Activated T-helper 17 cell treated with anti-CD3 and anti-CD28 coated beads, Interleukin-2, amount 50 U/mL, for 72 hours (primary cell): ENCODE results near the gene SHROOM2. TPM values are rescaled to one million over a fixed set of nuclear protein-coding genes. Genes with fewer than 3 reads are reported as not detected.

Experiments used
- ATAC-seq: fragments of 150-1000 bp; cut with Tn5 transposase; replicated peaks from 2 replicates; pipeline ENCODE4 v1.10.0; 2021; ENCODE audit warnings: mild to moderate bottlenecking, moderate library complexity
- H3K27ac Mint-ChIP-seq: one replicate; pipeline ENCODE4 v1.8.0; 2022; ENCODE audit warnings: mixed read lengths
- H3K27me3 Mint-ChIP-seq: one replicate; pipeline ENCODE4 v1.8.0; 2022; ENCODE audit warnings: mixed read lengths
- H3K36me3 Mint-ChIP-seq: one replicate; pipeline ENCODE4 v1.8.0; 2022; ENCODE audit warnings: low read depth, mild to moderate bottlenecking, mixed read lengths
- H3K4me1 Mint-ChIP-seq: one replicate; pipeline ENCODE4 v1.8.0; 2022; ENCODE audit warnings: mixed read lengths
- H3K4me3 Mint-ChIP-seq: one replicate; pipeline ENCODE4 v1.8.0; 2022; ENCODE audit warnings: mild to moderate bottlenecking, mixed read lengths
- H3K9me3 Mint-ChIP-seq: one replicate; pipeline ENCODE4 v1.8.0; 2022; ENCODE audit warnings: mixed read lengths
- total RNA-seq, 2 donors: library from RNA; stranded (reverse); gene quantifications; one replicate each; pipeline ENCODE4 v1.2.3, GENCODE V29; 2022

Gene SHROOM2
- total RNA-seq, 2 donors from 2014 or later: not detected

- Mint-ChIP-seq H3K9me3 (no peaks in the 10 kb centered on the region), H3K36me3 (no peaks in the 10 kb centered on the region), H3K27ac (no peak overlapping the region), H3K4me1 (no peaks in the 10 kb centered on the region), H3K27me3 (peaks cover 15% of the 10 kb centered on the region), H3K4me3 (no peak overlapping the region)
- ATAC-seq: no peak
These were observed 92.1 kb downstream of the SHROOM2 start for GRCh38 chrX:9878146-9878820.

GRCh38 chrX:9880237-9880636, 94.0 kb downstream of the SHROOM2 start:
- no peaks in the 10 kb centered on the region for H3K9me3 Mint-ChIP-seq
- no peak overlapping the region for H3K4me3 Mint-ChIP-seq
- H3K4me1 Mint-ChIP-seq: no peaks in the 10 kb centered on the region
- H3K27ac Mint-ChIP-seq: no peak overlapping the region
- no peaks in the 10 kb centered on the region for H3K36me3 Mint-ChIP-seq
- H3K27me3 Mint-ChIP-seq: peaks cover 11% of the 10 kb centered on the region
- no peak for ATAC-seq

GRCh38 chrX:9880870-9881269, 94.6 kb downstream of the SHROOM2 start:
- Mint-ChIP-seq H3K9me3 (no peaks in the 10 kb centered on the region), H3K27ac (no peak overlapping the region), H3K36me3 (no peaks in the 10 kb centered on the region), H3K27me3 (peaks cover 7% of the 10 kb centered on the region), H3K4me3 (no peak overlapping the region), H3K4me1 (no peaks in the 10 kb centered on the region)
- ATAC-seq: no peak

GRCh38 chrX:9882669-9883446, 96.6 kb downstream of the SHROOM2 start:
- Mint-ChIP-seq H3K9me3 (no peaks in the 10 kb centered on the region), H3K27ac (no peak overlapping the region), H3K36me3 (no peaks in the 10 kb centered on the region), H3K4me3 (no peak overlapping the region), H3K4me1 (no peaks in the 10 kb centered on the region), H3K27me3 (peaks cover 9% of the 10 kb centered on the region)
- ATAC-seq: no peak

- no peak overlapping the region for H3K4me3 Mint-ChIP-seq
- no peaks in the 10 kb centered on the region for H3K9me3 Mint-ChIP-seq
- no peak for ATAC-seq
- H3K36me3 Mint-ChIP-seq: no peaks in the 10 kb centered on the region
- no peaks in the 10 kb centered on the region for H3K4me1 Mint-ChIP-seq
- peaks cover 12% of the 10 kb centered on the region for H3K27me3 Mint-ChIP-seq
- no peak overlapping the region for H3K27ac Mint-ChIP-seq
These were observed 98.0 kb downstream of the SHROOM2 start for GRCh38 chrX:9884031-9884779.

GRCh38 chrX:9885150-9885549, 98.9 kb downstream of the SHROOM2 start:
- H3K27me3 Mint-ChIP-seq: peaks cover 12% of the 10 kb centered on the region
- H3K4me3 Mint-ChIP-seq: no peak overlapping the region
- ATAC-seq: peak; percentile 78
- no peaks in the 10 kb centered on the region for H3K36me3 Mint-ChIP-seq
- H3K9me3 Mint-ChIP-seq: no peaks in the 10 kb centered on the region
- no peaks in the 10 kb centered on the region for H3K4me1 Mint-ChIP-seq
- no peak overlapping the region for H3K27ac Mint-ChIP-seq

GRCh38 chrX:9887659-9888297, 101.5 kb downstream of the SHROOM2 start:
- no peak overlapping the region for H3K27ac Mint-ChIP-seq
- H3K9me3 Mint-ChIP-seq: no peaks in the 10 kb centered on the region
- no peak for ATAC-seq
- H3K27me3 Mint-ChIP-seq: peaks cover 13% of the 10 kb centered on the region
- no peaks in the 10 kb centered on the region for H3K36me3 Mint-ChIP-seq
- H3K4me1 Mint-ChIP-seq: no peaks in the 10 kb centered on the region
- H3K4me3 Mint-ChIP-seq: no peak overlapping the region

- no peak overlapping the region for H3K4me3 Mint-ChIP-seq
- no peaks in the 10 kb centered on the region for H3K36me3 Mint-ChIP-seq
- no peak overlapping the region for H3K27ac Mint-ChIP-seq
- peaks cover 13% of the 10 kb centered on the region for H3K27me3 Mint-ChIP-seq
- no peaks in the 10 kb centered on the region for H3K9me3 Mint-ChIP-seq
- no peak for ATAC-seq
- no peaks in the 10 kb centered on the region for H3K4me1 Mint-ChIP-seq
These were observed 102.8 kb downstream of the SHROOM2 start for GRCh38 chrX:9888953-9889470.

- Mint-ChIP-seq H3K4me3 (no peak overlapping the region), H3K9me3 (no peaks in the 10 kb centered on the region), H3K36me3 (no peaks in the 10 kb centered on the region), H3K27me3 (peaks cover 13% of the 10 kb centered on the region), H3K4me1 (no peaks in the 10 kb centered on the region), H3K27ac (no peak overlapping the region)
- ATAC-seq: no peak
These were observed 104.5 kb downstream of the SHROOM2 start for GRCh38 chrX:9890681-9891091.

- peaks cover 10% of the 10 kb centered on the region for H3K27me3 Mint-ChIP-seq
- peaks cover 2% of the 10 kb centered on the region for H3K4me1 Mint-ChIP-seq
- ATAC-seq: no peak
- H3K27ac Mint-ChIP-seq: no peak overlapping the region
- no peaks in the 10 kb centered on the region for H3K9me3 Mint-ChIP-seq
- no peak overlapping the region for H3K4me3 Mint-ChIP-seq
- no peaks in the 10 kb centered on the region for H3K36me3 Mint-ChIP-seq
These were observed 109.1 kb downstream of the SHROOM2 start for GRCh38 chrX:9895225-9895912.

GRCh38 chrX:9897761-9898161, 111.5 kb downstream of the SHROOM2 start:
- ATAC-seq: no peak
- Mint-ChIP-seq H3K4me1 (peaks cover 4% of the 10 kb centered on the region), H3K4me3 (no peak overlapping the region), H3K36me3 (no peaks in the 10 kb centered on the region), H3K9me3 (no peaks in the 10 kb centered on the region), H3K27ac (no peak overlapping the region), H3K27me3 (peaks cover 7% of the 10 kb centered on the region)

GRCh38 chrX:9899640-9900111, 113.4 kb downstream of the SHROOM2 start:
- no peak overlapping the region for H3K27ac Mint-ChIP-seq
- H3K27me3 Mint-ChIP-seq: peaks cover 7% of the 10 kb centered on the region
- no peaks in the 10 kb centered on the region for H3K36me3 Mint-ChIP-seq
- H3K4me3 Mint-ChIP-seq: no peak overlapping the region
- H3K9me3 Mint-ChIP-seq: no peaks in the 10 kb centered on the region
- peak; percentile 61 for ATAC-seq
- H3K4me1 Mint-ChIP-seq: peaks cover 4% of the 10 kb centered on the region

GRCh38 chrX:9902656-9903055, 116.4 kb downstream of the SHROOM2 start:
- Mint-ChIP-seq H3K9me3 (no peaks in the 10 kb centered on the region), H3K36me3 (no peaks in the 10 kb centered on the region), H3K27me3 (peaks cover 7% of the 10 kb centered on the region), H3K27ac (no peak overlapping the region), H3K4me3 (no peak overlapping the region), H3K4me1 (peaks cover 4% of the 10 kb centered on the region)
- ATAC-seq: no peak

- Mint-ChIP-seq H3K4me3 (no peak overlapping the region), H3K36me3 (no peaks in the 10 kb centered on the region), H3K9me3 (no peaks in the 10 kb centered on the region), H3K27ac (no peak overlapping the region), H3K27me3 (peaks cover 7% of the 10 kb centered on the region), H3K4me1 (peaks cover 4% of the 10 kb centered on the region)
- no peak for ATAC-seq
These were observed 116.9 kb downstream of the SHROOM2 start for GRCh38 chrX:9903146-9903545.
